ENCODE results near the gene REX1BD. TPM values are rescaled to one million over a fixed set of nuclear protein-coding genes. Genes with fewer than 3 reads are reported as not detected.

REX1BD gene
- total RNA-seq, 1 experiment from 2014 or later = 61.4 TPM

GRCh38 chr19:18620902-18621301, 32.3 kb downstream of the REX1BD start:
- DNase-seq (ENCODE audit: low spot score) = no peak
- Histone ChIP-seq H3K4me1 (ENCODE audit: insufficient read depth, low read length, poor library complexity, severe bottlenecking) (no peaks in the 10 kb centered on the region), H3K27me3 (replicated peaks; ENCODE audit: insufficient read depth, low read depth, low read length, poor library complexity) (no peaks in the 10 kb centered on the region), H3K27ac (ENCODE audit: low read depth, low read length, poor library complexity, severe bottlenecking) (no peak overlapping the region), H3K36me3 (ENCODE audit: insufficient read depth, low read length, poor library complexity, severe bottlenecking) (no peaks in the 10 kb centered on the region), H3K4me3 (ENCODE audit: low read depth, low read length, poor library complexity, severe bottlenecking) (no peak overlapping the region), H3K9me3 (ENCODE audit: low read depth, low read length, poor library complexity, severe bottlenecking) (no peaks in the 10 kb centered on the region)
- intact Hi-C loops (cut with micrococcal nuclease; ENCODE audit: unreplicated experiment) = no loop called here
- POLR2A ChIA-PET (ENCODE audit: low non-redundant PET) = no interaction called here
- CTCF ChIA-PET = no interaction called here
- TF ChIP-seq EZH2 (IDR thresholded peaks at IDR 0.05; ENCODE audit: borderline replicate concordance, low read depth, low read length, poor library complexity, severe bottlenecking) (no peak), CTCF (conservative IDR thresholded peaks at IDR 0.05; ENCODE audit: low read depth, low read length) (no peak)
- no TSS peak for BruUV-seq (replicated peaks)

- no peaks in the 10 kb centered on the region for H3K27me3 ChIP-seq (replicated peaks; ENCODE audit: insufficient read depth, low read depth, low read length, poor library complexity)
- TF ChIP-seq CTCF (conservative IDR thresholded peaks at IDR 0.05; ENCODE audit: low read depth, low read length) (no peak), EZH2 (IDR thresholded peaks at IDR 0.05; ENCODE audit: borderline replicate concordance, low read depth, low read length, poor library complexity, severe bottlenecking) (no peak)
- POLR2A ChIA-PET (ENCODE audit: low non-redundant PET) = no interaction called here
- CTCF ChIA-PET = no interaction called here
- H3K36me3 ChIP-seq (ENCODE audit: insufficient read depth, low read length, poor library complexity, severe bottlenecking) = no peaks in the 10 kb centered on the region
- no peaks in the 10 kb centered on the region for H3K4me1 ChIP-seq (ENCODE audit: insufficient read depth, low read length, poor library complexity, severe bottlenecking)
- H3K4me3 ChIP-seq (ENCODE audit: low read depth, low read length, poor library complexity, severe bottlenecking) = no peak overlapping the region
- DNase-seq (ENCODE audit: low spot score) = no peak
- H3K9me3 ChIP-seq (ENCODE audit: low read depth, low read length, poor library complexity, severe bottlenecking) = no peaks in the 10 kb centered on the region
- no peak overlapping the region for H3K27ac ChIP-seq (ENCODE audit: low read depth, low read length, poor library complexity, severe bottlenecking)
- intact Hi-C loops (cut with micrococcal nuclease; ENCODE audit: unreplicated experiment) = no loop called here
- BruUV-seq (replicated peaks) = no TSS peak
Measured at GRCh38 chr19:18626906-18627305, 38.3 kb downstream of the REX1BD start.

- H3K36me3 ChIP-seq (ENCODE audit: insufficient read depth, low read length, poor library complexity, severe bottlenecking) = no peaks in the 10 kb centered on the region
- intact Hi-C loops (cut with micrococcal nuclease; ENCODE audit: unreplicated experiment) = no loop called here
- no peak overlapping the region for H3K4me3 ChIP-seq (ENCODE audit: low read depth, low read length, poor library complexity, severe bottlenecking)
- POLR2A ChIA-PET (ENCODE audit: low non-redundant PET) = interaction anchor here (0.6 kb wide), 1 partner anchor 274 kb away, joined by 13 read pairs; no protein-coding TSS in a partner anchor
- BruUV-seq (replicated peaks) = no TSS peak
- CTCF ChIA-PET = no interaction called here
- no peak for DNase-seq (ENCODE audit: low spot score)
- TF ChIP-seq EZH2 (IDR thresholded peaks at IDR 0.05; ENCODE audit: borderline replicate concordance, low read depth, low read length, poor library complexity, severe bottlenecking) (no peak), CTCF (conservative IDR thresholded peaks at IDR 0.05; ENCODE audit: low read depth, low read length) (no peak)
- no peaks in the 10 kb centered on the region for H3K27me3 ChIP-seq (replicated peaks; ENCODE audit: insufficient read depth, low read depth, low read length, poor library complexity)
- no peaks in the 10 kb centered on the region for H3K9me3 ChIP-seq (ENCODE audit: low read depth, low read length, poor library complexity, severe bottlenecking)
- no peak overlapping the region for H3K27ac ChIP-seq (ENCODE audit: low read depth, low read length, poor library complexity, severe bottlenecking)
- no peaks in the 10 kb centered on the region for H3K4me1 ChIP-seq (ENCODE audit: insufficient read depth, low read length, poor library complexity, severe bottlenecking)
Measured at GRCh38 chr19:18629166-18630088, 40.8 kb downstream of the REX1BD start.
